Keratinocyte (primary cell): Measurements from ENCODE around the gene HEPACAM2.

ENCODE experiments used
- EZH2 ChIP-seq: IDR thresholded peaks from one replicate; pipeline ENCODE4 v1.6.1; 2012; ENCODE audit warnings: inconsistent platforms, mild to moderate bottlenecking, low read length, moderate library complexity
- TF ChIP-seq, protein P1 (sequence below), 3 experiments: IDR thresholded peaks in 1 of 3; conservative IDR thresholded peaks in 1 of 3; optimal IDR thresholded peaks in 1 of 3; 2 replicates in 2 of 3; 3 replicates in 1 of 3; pipeline versions ENCODE3 to v1.5.1; 2011; ENCODE audit warnings: low read length in 3 of 3, mild to moderate bottlenecking in 3 of 3, moderate library complexity in 2 of 3, control low read depth in 1 of 3, inconsistent platforms in 1 of 3; ENCODE audit not compliant: insufficient read depth in 2 of 3; ENCODE audit errors: extremely low read depth in 1 of 3

DNA sequence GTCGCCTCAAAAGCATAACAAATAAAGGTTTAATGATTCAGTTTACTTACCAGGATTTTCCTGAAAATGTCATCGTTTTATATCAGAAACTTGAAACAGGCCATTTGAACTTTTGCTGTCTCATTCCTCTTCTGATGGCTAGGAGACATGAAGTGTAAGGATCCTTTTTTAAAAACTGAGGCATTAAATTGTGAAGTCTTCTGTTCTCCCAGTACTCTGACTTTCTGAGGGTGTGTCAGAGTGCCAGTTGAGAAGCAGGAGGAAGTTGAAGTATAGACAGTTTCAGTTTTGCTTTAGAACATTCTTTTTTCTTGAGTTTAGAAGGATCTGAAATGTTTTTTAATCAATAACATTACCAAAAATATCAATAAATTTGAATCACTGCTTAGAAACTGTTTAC, 78.1 kb downstream of the HEPACAM2 start, which contains the start of gene SAMD9L:
- TF ChIP-seq EZH2: no peak
- TF ChIP-seq, protein P1, sequence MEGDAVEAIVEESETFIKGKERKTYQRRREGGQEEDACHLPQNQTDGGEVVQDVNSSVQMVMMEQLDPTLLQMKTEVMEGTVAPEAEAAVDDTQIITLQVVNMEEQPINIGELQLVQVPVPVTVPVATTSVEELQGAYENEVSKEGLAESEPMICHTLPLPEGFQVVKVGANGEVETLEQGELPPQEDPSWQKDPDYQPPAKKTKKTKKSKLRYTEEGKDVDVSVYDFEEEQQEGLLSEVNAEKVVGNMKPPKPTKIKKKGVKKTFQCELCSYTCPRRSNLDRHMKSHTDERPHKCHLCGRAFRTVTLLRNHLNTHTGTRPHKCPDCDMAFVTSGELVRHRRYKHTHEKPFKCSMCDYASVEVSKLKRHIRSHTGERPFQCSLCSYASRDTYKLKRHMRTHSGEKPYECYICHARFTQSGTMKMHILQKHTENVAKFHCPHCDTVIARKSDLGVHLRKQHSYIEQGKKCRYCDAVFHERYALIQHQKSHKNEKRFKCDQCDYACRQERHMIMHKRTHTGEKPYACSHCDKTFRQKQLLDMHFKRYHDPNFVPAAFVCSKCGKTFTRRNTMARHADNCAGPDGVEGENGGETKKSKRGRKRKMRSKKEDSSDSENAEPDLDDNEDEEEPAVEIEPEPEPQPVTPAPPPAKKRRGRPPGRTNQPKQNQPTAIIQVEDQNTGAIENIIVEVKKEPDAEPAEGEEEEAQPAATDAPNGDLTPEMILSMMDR (optimal IDR thresholded peaks at IDR 0.05 in 1 of 3, IDR thresholded peaks at IDR 0.05 in 1 of 3, conservative IDR thresholded peaks at IDR 0.05 in 1 of 3; ENCODE audit: extremely low read depth in 1 of 3, insufficient read depth in 2 of 3, low read length in 3 of 3): no peak
